ENCODE measurements around the gene SPARC.

- TF ChIP-seq POLR2AphosphoS5 (IDR thresholded peaks at IDR 0.05; ENCODE audit: insufficient read depth in 1 of 2, low read depth in 1 of 2) (peak; percentile 32 to 54), CTCF (IDR thresholded peaks at IDR 0.05) (peak; percentile 65 to 93 (median 93))
These were observed 27.5 kb downstream of the SPARC start for GRCh38 chr5:151659001-151659754.
